Tibial nerve (tissue), 4 donors: ENCODE data around the gene MUC2. TPM values are rescaled to one million over a fixed set of nuclear protein-coding genes. Genes with fewer than 3 reads are reported as not detected.

ENCODE experiments used
- DNase-seq, 2 donors: peaks; one replicate each; pipeline ENCODE4 v3.0.0-alpha.2; 2019; ENCODE audit warnings: low spot score in 2 of 2
- H3K27ac ChIP-seq, 4 donors: fragments of 200-600 bp; sonication (generic) in 3 of 4; one replicate each; pipeline ENCODE4 v1.5.1; 2017 to 2019; ENCODE audit warnings: mild to moderate bottlenecking in 1 of 4
- H3K27me3 ChIP-seq, 2 donors: fragments of 200-600 bp; sonication (generic) in 1 of 2; one replicate each; pipeline versions ENCODE4 v1.5.1 to v1.6.0; 2017 to 2019
- H3K36me3 ChIP-seq, 3 donors: fragments of 200-600 bp; sonication (generic); one replicate each; pipeline ENCODE4 v1.5.1; 2018 to 2019
- H3K4me1 ChIP-seq, 4 donors: fragments of 200-600 bp; sonication (generic) in 3 of 4; one replicate each; pipeline ENCODE4 v1.5.1; 2017 to 2019
- H3K4me3 ChIP-seq, 4 donors: fragments of 200-600 bp; sonication (generic) in 3 of 4; one replicate each; pipeline ENCODE4 v1.5.1; 2017 to 2019; ENCODE audit warnings: mild to moderate bottlenecking in 1 of 4, moderate library complexity in 1 of 4
- H3K9me3 ChIP-seq, 4 donors: fragments of 200-600 bp; sonication (generic) in 3 of 4; one replicate each; pipeline ENCODE4 v1.5.1; 2017 to 2019
- EP300 ChIP-seq, 2 donors: sonication (generic); formaldehyde crosslinking; IDR thresholded peaks; one replicate each; pipeline ENCODE4 v1.6.1; 2017; ENCODE audit warnings: antibody characterized with exemption in 2 of 2, mild to moderate bottlenecking in 1 of 2
- POLR2A ChIP-seq, 2 donors: fragments of 450-650 bp; IDR thresholded peaks; one replicate each; pipeline ENCODE4 v1.6.1; 2017; ENCODE audit warnings: antibody characterized with exemption in 2 of 2, mild to moderate bottlenecking in 2 of 2, moderate library complexity in 2 of 2
- WGBS, 2 donors: methylation state at CpG; one replicate each; pipeline ENCODE4 v1.1.5; 2018; 5-methylcytosine and 5-hydroxymethylcytosine counted together
- total RNA-seq, 4 donors: library from RNA; depleted of rRNA; stranded (reverse); fragments of >200 nt; gene quantifications; one replicate each; pipeline ENCODE4 v1.1.0, GENCODE V29; 2016
- TF ChIP-seq, protein P1 (sequence below), 5 experiments: fragments of 200-600 bp in 3 of 5; fragments of 450-650 bp in 2 of 5; sonication (generic) in 3 of 5; IDR thresholded peaks; one replicate each; pipeline ENCODE4 v1.5.1; 2016 to 2019; ENCODE audit warnings: antibody characterized with exemption in 5 of 5, mild to moderate bottlenecking in 3 of 5, moderate library complexity in 2 of 5

Gene MUC2
- total RNA-seq, 4 donors from 2014 or later, result not detected

DNA sequence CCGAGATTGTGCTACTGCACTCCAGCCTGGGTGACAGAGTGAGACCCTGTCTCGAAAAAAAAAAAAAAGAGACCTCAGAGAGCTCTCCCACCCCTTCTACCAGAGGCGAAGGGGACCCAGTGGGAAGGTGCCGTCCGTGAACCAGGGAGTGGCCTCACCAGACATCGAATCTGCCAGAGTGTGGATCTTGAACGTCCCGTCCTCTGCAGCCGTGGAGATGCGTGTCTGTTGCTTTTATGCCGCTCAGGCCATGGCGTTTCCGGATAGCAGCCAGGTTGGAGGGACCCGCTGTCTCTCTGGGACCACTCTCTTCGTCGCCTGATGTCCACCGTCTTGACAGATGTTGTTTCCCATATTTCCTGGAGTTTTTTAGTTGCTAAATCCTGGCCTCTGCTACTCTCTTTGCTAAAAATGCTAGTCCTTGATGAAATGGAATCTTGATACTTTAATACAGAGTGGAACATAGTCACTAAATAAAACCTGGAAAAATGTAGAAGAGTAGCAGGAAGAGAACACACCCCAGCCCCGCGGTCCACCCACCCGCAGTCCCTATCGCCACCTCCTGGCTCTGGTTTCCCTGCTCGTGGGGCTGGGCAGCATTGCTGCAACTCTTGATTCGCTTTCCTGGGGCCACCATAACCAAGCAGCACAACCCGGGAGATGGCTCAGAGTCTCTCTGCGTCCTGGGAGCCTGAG lies 26.2 kb upstream of the MUC2 start:
- no peaks in the 10 kb centered on the region for H3K9me3 ChIP-seq
- WGBS, 2 donors, result 66 to 73% methylated on average over 25 of the region's 25 CpGs
- DNase-seq, result no peak
- H3K27me3 ChIP-seq, result peaks cover 0 to 48% of the 10 kb centered on the region in 2 donors
- no peaks in the 10 kb centered on the region for H3K4me1 ChIP-seq
- H3K36me3 ChIP-seq, result no peaks in the 10 kb centered on the region
- H3K27ac ChIP-seq, result no peak overlapping the region
- TF ChIP-seq, protein P1, sequence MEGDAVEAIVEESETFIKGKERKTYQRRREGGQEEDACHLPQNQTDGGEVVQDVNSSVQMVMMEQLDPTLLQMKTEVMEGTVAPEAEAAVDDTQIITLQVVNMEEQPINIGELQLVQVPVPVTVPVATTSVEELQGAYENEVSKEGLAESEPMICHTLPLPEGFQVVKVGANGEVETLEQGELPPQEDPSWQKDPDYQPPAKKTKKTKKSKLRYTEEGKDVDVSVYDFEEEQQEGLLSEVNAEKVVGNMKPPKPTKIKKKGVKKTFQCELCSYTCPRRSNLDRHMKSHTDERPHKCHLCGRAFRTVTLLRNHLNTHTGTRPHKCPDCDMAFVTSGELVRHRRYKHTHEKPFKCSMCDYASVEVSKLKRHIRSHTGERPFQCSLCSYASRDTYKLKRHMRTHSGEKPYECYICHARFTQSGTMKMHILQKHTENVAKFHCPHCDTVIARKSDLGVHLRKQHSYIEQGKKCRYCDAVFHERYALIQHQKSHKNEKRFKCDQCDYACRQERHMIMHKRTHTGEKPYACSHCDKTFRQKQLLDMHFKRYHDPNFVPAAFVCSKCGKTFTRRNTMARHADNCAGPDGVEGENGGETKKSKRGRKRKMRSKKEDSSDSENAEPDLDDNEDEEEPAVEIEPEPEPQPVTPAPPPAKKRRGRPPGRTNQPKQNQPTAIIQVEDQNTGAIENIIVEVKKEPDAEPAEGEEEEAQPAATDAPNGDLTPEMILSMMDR (IDR thresholded peaks at IDR 0.05), result no peak
- no peak overlapping the region for H3K4me3 ChIP-seq

GRCh38 chr11:1049071-1049405 lies 25.6 kb upstream of the MUC2 start:
- TF ChIP-seq EP300 (IDR thresholded peaks at IDR 0.05) (no peak), POLR2A (IDR thresholded peaks at IDR 0.05) (no peak)
- TF ChIP-seq, protein P1 (IDR thresholded peaks at IDR 0.05), result no peak
- 92 to 93% methylated on average over 6 of the region's 6 CpGs for WGBS, 2 donors
- no peak overlapping the region for H3K27ac ChIP-seq
- H3K36me3 ChIP-seq, result no peaks in the 10 kb centered on the region
- no peaks in the 10 kb centered on the region for H3K9me3 ChIP-seq
- no peak for DNase-seq
- no peak overlapping the region for H3K4me3 ChIP-seq
- peaks cover 0 to 48% of the 10 kb centered on the region in 2 donors for H3K27me3 ChIP-seq
- H3K4me1 ChIP-seq, result peaks cover 0 to 4% (median 0%) of the 10 kb centered on the region in 4 donors

- H3K27me3 ChIP-seq, result peaks cover 0 to 52% of the 10 kb centered on the region in 2 donors
- H3K27ac ChIP-seq, result no peak overlapping the region
- H3K9me3 ChIP-seq, result no peaks in the 10 kb centered on the region
- TF ChIP-seq EP300 (IDR thresholded peaks at IDR 0.05), result no peak
- TF ChIP-seq POLR2A (IDR thresholded peaks at IDR 0.05), result no peak
- TF ChIP-seq, protein P1 (IDR thresholded peaks at IDR 0.05), result no peak
- H3K4me3 ChIP-seq, result no peak overlapping the region
- DNase-seq, result no peak
- H3K4me1 ChIP-seq, result peaks cover 0 to 8% (median 0%) of the 10 kb centered on the region in 4 donors
- H3K36me3 ChIP-seq, result no peaks in the 10 kb centered on the region
- 76 to 80% methylated on average over 9 to 13 of the region's 13 CpGs for WGBS, 2 donors
Measured at GRCh38 chr11:1049431-1049891, 25.2 kb upstream of the MUC2 start.

DNA sequence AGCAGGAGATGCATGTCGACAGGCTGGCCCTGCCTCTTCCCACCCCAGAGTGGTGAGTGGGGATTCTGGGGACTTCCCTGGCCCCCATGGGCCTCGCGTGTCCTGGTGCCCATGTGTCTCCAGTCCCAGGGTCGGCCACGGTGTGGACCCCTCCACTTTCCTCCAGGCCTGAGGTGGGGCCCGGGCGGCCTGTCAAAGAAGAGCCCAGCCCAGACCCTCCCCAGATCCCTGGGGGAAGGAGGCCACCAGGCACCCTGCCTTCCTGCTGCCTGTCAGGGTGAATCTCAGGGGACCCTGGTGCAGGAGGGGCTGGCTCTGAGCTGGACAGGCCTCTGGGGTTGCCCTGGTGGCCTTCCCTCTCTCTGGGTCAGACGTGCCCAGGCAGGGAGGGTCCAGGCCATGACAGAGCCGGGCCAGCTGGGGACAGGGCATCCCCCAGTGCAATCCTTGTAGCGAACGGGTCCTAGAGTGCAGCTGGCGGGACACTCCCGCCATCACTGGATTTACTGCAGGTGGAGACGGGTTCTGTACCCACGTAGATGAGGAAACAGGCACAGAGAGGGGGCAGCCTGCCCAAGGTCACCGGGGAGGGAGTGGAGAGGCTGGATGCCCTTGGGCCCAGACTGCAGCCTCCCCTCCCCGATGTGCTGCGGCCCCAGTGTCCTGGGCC lies 24.6 kb upstream of the MUC2 start:
- Histone ChIP-seq H3K9me3 (no peaks in the 10 kb centered on the region), H3K4me1 (peaks cover 0 to 9% (median 0%) of the 10 kb centered on the region in 4 donors), H3K27ac (no peak overlapping the region), H3K27me3 (peaks cover 0 to 56% of the 10 kb centered on the region in 2 donors), H3K4me3 (no peak overlapping the region), H3K36me3 (no peaks in the 10 kb centered on the region)
- DNase-seq, result no peak
- TF ChIP-seq, protein P1 (IDR thresholded peaks at IDR 0.05), result no peak
- no peak for TF ChIP-seq EP300 (IDR thresholded peaks at IDR 0.05)
- TF ChIP-seq POLR2A (IDR thresholded peaks at IDR 0.05), result no peak
- 80 to 87% methylated on average over 17 to 18 of the region's 18 CpGs for WGBS, 2 donors
